ENCODE data around the gene MYH14.

DNA sequence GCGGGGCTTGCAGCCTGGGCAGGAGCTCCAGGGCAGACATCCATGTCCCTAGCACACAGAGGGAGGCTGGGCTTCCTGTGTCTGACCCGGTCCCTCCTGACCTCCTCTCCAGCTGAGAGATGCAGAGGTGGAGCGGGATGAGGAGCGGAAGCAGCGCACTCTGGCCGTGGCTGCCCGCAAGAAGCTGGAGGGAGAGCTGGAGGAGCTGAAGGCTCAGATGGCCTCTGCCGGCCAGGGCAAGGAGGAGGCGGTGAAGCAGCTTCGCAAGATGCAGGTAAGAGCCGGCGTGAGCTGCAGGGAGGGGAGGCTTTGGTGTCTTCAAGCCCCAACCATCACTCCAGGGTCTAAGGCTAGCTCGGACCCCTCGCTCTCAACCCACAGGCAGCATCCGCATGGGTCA lies 87.4 kb downstream of the MYH14 start:
- TF ChIP-seq, protein P1, sequence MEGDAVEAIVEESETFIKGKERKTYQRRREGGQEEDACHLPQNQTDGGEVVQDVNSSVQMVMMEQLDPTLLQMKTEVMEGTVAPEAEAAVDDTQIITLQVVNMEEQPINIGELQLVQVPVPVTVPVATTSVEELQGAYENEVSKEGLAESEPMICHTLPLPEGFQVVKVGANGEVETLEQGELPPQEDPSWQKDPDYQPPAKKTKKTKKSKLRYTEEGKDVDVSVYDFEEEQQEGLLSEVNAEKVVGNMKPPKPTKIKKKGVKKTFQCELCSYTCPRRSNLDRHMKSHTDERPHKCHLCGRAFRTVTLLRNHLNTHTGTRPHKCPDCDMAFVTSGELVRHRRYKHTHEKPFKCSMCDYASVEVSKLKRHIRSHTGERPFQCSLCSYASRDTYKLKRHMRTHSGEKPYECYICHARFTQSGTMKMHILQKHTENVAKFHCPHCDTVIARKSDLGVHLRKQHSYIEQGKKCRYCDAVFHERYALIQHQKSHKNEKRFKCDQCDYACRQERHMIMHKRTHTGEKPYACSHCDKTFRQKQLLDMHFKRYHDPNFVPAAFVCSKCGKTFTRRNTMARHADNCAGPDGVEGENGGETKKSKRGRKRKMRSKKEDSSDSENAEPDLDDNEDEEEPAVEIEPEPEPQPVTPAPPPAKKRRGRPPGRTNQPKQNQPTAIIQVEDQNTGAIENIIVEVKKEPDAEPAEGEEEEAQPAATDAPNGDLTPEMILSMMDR (CRISPR knock-in tag; IDR thresholded peaks at IDR 0.05), result no peak
- TF ChIP-seq, protein P2, sequence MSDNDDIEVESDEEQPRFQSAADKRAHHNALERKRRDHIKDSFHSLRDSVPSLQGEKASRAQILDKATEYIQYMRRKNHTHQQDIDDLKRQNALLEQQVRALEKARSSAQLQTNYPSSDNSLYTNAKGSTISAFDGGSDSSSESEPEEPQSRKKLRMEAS (IDR thresholded peaks at IDR 0.05), result no peak
- TF ChIP-seq CBX2 (IDR thresholded peaks at IDR 0.05; ENCODE audit: low read depth, low read length), result no peak
- TF ChIP-seq CBX2 (CRISPR knock-in tag; IDR thresholded peaks at IDR 0.05; ENCODE audit: low read depth), result no peak
- TF ChIP-seq, protein P3, sequence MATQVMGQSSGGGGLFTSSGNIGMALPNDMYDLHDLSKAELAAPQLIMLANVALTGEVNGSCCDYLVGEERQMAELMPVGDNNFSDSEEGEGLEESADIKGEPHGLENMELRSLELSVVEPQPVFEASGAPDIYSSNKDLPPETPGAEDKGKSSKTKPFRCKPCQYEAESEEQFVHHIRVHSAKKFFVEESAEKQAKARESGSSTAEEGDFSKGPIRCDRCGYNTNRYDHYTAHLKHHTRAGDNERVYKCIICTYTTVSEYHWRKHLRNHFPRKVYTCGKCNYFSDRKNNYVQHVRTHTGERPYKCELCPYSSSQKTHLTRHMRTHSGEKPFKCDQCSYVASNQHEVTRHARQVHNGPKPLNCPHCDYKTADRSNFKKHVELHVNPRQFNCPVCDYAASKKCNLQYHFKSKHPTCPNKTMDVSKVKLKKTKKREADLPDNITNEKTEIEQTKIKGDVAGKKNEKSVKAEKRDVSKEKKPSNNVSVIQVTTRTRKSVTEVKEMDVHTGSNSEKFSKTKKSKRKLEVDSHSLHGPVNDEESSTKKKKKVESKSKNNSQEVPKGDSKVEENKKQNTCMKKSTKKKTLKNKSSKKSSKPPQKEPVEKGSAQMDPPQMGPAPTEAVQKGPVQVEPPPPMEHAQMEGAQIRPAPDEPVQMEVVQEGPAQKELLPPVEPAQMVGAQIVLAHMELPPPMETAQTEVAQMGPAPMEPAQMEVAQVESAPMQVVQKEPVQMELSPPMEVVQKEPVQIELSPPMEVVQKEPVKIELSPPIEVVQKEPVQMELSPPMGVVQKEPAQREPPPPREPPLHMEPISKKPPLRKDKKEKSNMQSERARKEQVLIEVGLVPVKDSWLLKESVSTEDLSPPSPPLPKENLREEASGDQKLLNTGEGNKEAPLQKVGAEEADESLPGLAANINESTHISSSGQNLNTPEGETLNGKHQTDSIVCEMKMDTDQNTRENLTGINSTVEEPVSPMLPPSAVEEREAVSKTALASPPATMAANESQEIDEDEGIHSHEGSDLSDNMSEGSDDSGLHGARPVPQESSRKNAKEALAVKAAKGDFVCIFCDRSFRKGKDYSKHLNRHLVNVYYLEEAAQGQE (IDR thresholded peaks at IDR 0.05; ENCODE audit: borderline replicate concordance in 1 of 2, low read depth in 1 of 2, low read length in 2 of 2), result no peak
- TF ChIP-seq ZFP41 (CRISPR knock-in tag; IDR thresholded peaks at IDR 0.05; ENCODE audit: borderline replicate concordance), result no peak
- no peak for TF ChIP-seq TAF1 (CRISPR knock-in tag; IDR thresholded peaks at IDR 0.05)
- no peak for TF ChIP-seq SMC3 (IDR thresholded peaks at IDR 0.05; ENCODE audit: low read length)
- no peak for TF ChIP-seq HNRNPK (IDR thresholded peaks at IDR 0.05; ENCODE audit: low read depth, low read length, poor library complexity, severe bottlenecking)
